ENCODE measurements around the gene NOXA1.

The NOXA1 gene

GRCh38 chr9:137477778-137478612, 54.8 kb downstream of the NOXA1 start:
- no peak overlapping the region for H3K4me3 ChIP-seq (ENCODE audit: low read length)
- DNase-seq (ENCODE audit: low read depth, low spot score), result no peak

- no peak overlapping the region for H3K4me3 ChIP-seq (ENCODE audit: low read length)
- no peak for DNase-seq (ENCODE audit: low read depth, low spot score)
Observed at GRCh38 chr9:137478613-137478961, 55.4 kb downstream of the NOXA1 start.

DNA sequence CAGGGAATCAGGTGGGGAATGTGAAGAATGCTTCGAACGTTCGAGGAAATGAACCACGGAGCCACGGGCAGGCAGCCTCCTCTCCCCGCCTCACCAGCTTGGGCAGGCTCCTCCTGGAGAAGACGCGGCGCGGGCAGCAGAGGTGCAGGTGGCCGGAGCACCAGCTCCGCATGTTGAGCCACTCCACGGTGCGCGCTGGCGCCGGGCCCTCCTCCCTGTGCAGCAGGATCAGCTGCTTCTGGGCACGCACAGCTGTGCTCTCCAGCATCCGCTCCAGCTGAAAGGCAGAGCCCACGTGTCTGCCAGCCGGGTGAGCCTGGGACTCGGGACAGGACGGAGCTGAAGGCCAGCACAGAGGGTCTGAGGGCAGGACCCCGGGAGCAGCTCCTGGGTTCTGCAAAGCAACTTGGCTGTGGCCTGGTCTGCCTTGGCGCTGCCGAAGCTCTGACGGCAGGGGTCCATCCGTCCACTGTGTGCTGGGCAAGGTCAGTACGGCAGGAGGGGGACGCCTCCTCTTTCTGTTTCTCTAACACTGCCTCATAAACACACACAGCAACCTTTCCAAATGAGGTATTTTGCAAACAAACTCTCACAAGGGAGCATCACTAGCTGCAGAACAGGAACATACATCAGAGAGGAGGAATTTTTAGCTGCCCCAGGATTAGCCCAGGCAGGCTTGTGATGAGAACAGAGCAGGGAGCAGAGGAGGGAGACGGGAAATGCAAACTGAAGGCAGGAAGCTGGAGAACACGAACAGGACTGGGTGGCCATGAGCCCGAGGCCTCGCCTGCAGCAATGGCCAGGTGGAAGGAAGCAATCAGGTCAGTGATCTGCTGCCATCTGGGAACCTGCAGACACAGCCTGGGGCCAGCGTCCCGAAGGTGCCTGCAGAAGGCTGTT, 56.0 kb downstream of the NOXA1 start:
- no peak overlapping the region for H3K4me3 ChIP-seq (ENCODE audit: low read length)
- no peak for DNase-seq (ENCODE audit: low read depth, low spot score)

DNA sequence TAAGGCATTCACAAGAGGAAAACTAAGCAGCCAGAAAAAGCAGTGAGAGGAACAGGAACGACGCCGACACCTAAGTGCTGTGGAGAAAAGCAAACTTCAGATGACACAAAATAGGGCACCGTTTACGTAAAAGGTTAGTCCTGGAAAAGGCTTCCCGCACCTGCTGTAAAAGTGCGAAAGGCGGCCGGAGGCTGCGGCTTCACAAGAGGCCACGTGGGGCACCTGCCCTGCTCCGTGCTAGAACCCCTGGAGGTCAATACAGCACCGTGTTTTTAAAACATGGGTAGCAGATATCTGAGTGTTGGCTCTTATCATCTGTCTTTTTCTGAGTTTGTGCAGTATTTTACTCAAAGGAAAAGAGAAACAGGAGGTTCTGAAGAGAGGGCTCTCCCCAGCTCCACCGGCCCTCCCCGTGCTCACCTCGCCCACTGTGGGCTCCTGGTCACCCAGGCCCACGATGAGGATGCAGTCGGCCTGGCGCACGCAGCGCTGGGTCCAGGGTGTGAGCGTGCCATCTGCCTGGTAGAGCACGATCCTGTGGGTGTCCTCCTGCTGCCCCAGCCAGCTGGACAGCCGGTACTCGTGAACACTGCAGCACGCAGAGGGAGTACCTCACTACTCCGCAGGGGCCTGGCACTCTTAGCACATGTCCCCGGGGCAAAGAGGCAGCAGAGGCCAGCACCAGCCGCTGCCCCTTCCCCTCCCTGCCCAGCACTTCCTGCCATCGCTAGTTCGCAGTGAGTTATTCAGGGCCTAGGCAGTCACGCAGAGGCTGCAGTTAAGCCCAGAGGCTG, 56.9 kb downstream of the NOXA1 start:
- H3K4me3 ChIP-seq (ENCODE audit: low read length), result no peak overlapping the region
- DNase-seq (ENCODE audit: low read depth, low spot score), result no peak

GRCh38 chr9:137480686-137481683, 57.8 kb downstream of the NOXA1 start:
- DNase-seq (ENCODE audit: low read depth, low spot score), result no peak
- no peak overlapping the region for H3K4me3 ChIP-seq (ENCODE audit: low read length)

GRCh38 chr9:137482094-137482781, 59.0 kb downstream of the NOXA1 start:
- no peak overlapping the region for H3K4me3 ChIP-seq (ENCODE audit: low read length)
- no peak for DNase-seq (ENCODE audit: low read depth, low spot score)

Measured in Jurkat, Clone E6-1 (cell line).